K562 (cell line): ENCODE data around the gene CTBP2. TPM values are rescaled to one million over a fixed set of nuclear protein-coding genes. Genes with fewer than 3 reads are reported as not detected.

ENCODE experiments used
- ATAC-seq: fragments of 200-7000 bp; cut with Tn5 transposase; 3 replicates; pipeline ENCODE4 v1.9.1; 2020; ENCODE audit warnings: moderate library complexity
- BruUV-seq: library from RNA; stranded (reverse); fragments of 400-500 nt; replicated peaks from 2 replicates; lab custom pipeline; 2021; lab: Mats Ljungman, UMichigan
- CTCF ChIA-PET: fragments of 300-600 bp; formaldehyde crosslinking; extraction: SDS; loops from one replicate; lab custom pipeline; 2021; ENCODE audit warnings: low intra/inter-chr PET ratio; lab: Yijun Ruan, JAX
- POLR2A ChIA-PET: fragments of 300-600, 350-650 bp; sonication (Branson Sonifier 250); formaldehyde crosslinking; extraction: SDS; loops from one replicate; lab custom pipeline; 2021; ENCODE audit warnings: antibody characterized with exemption, inconsistent platforms; lab: Yijun Ruan, JAX
- DNase-seq, 4 experiments: peaks; one replicate each; pipeline versions ENCODE4 v3.0.0 to v3.0.0-alpha.2; 2011 to 2018; ENCODE audit warnings: low spot score in 3 of 4, mixed read lengths in 3 of 4; ENCODE audit errors: extremely low read depth in 1 of 4
- FAIRE-seq: peaks from 2 replicates; lab custom pipeline; 2011; peaks lifted over from hg19 to GRCh38; lab: Jason Lieb, UNC
- H2AFZ ChIP-seq: 2 replicates; pipeline ENCODE4 v1.6.0; 2011; ENCODE audit warnings: low read depth, low read length, control low read depth, inconsistent platforms
- H3K27ac ChIP-seq: fragments of 200-600 bp; 3 replicates; pipeline ENCODE4 v1.8.0; 2011; ENCODE audit warnings: low read depth, mild to moderate bottlenecking, control low read depth, inconsistent platforms, low read length, moderate library complexity, mixed read lengths; ENCODE audit errors: extremely low read depth
- H3K27me3 ChIP-seq, 2 experiments: fragments of 300-600 bp in 1 of 2; 2 replicates in 1 of 2; 3 replicates in 1 of 2; pipeline versions ENCODE4 v1.6.0 to v1.8.0; 2011; ENCODE audit warnings: inconsistent platforms in 2 of 2, low read length in 2 of 2, mild to moderate bottlenecking in 1 of 2, mixed read lengths in 1 of 2, moderate library complexity in 1 of 2; ENCODE audit not compliant: control insufficient read depth in 2 of 2, insufficient read depth in 2 of 2
- H3K36me3 ChIP-seq: fragments of 300-600 bp; 3 replicates; pipeline ENCODE4 v1.8.0; 2011; ENCODE audit warnings: mild to moderate bottlenecking, low read length, inconsistent platforms; ENCODE audit not compliant: control insufficient read depth, insufficient read depth
- H3K4me1 ChIP-seq, 2 experiments: fragments of 200-600 bp in 1 of 2; replicated peaks in 1 of 2; 2 replicates in 1 of 2; 3 replicates in 1 of 2; pipeline versions ENCODE4 v1.5.1 to v1.8.0; 2011; ENCODE audit warnings: inconsistent platforms in 2 of 2, low read length in 2 of 2, mild to moderate bottlenecking in 1 of 2, mixed read lengths in 1 of 2, moderate library complexity in 1 of 2; ENCODE audit not compliant: control insufficient read depth in 2 of 2, insufficient read depth in 2 of 2
- H3K4me2 ChIP-seq: 2 replicates; pipeline ENCODE4 v1.6.1; 2011; ENCODE audit warnings: low read length, control low read depth, inconsistent platforms, mixed read lengths; ENCODE audit not compliant: insufficient read depth
- H3K4me3 ChIP-seq: fragments of 200-600 bp; sonication (generic), shearing (Covaris generic); 2 replicates; pipeline ENCODE4 v1.5.1; 2016; ENCODE audit warnings: control low read depth, inconsistent platforms
- H3K79me2 ChIP-seq: fragments of 200-600 bp; 3 replicates; pipeline ENCODE4 v1.8.0; 2011; ENCODE audit warnings: low read length, inconsistent platforms; ENCODE audit not compliant: control insufficient read depth, insufficient read depth
- H3K9ac ChIP-seq, 2 experiments: 2 replicates each; pipeline versions ENCODE4 v1.6.0 to v1.6.1; 2011; ENCODE audit warnings: low read depth in 2 of 2, low read length in 2 of 2, control low read depth in 1 of 2, inconsistent platforms in 1 of 2, mild to moderate bottlenecking in 1 of 2, mixed read lengths in 1 of 2; ENCODE audit not compliant: insufficient read depth in 1 of 2
- H3K9me1 ChIP-seq: one replicate; pipeline ENCODE4 v1.6.0; 2011; ENCODE audit warnings: inconsistent platforms, mild to moderate bottlenecking, low read length, moderate library complexity; ENCODE audit not compliant: control insufficient read depth, insufficient read depth
- H3K9me3 ChIP-seq: replicated peaks from 2 replicates; pipeline ENCODE4 v1.5.1; 2011; ENCODE audit warnings: low read depth, low read length, inconsistent platforms; ENCODE audit not compliant: control insufficient read depth, insufficient read depth
- H4K20me1 ChIP-seq: replicated peaks from 2 replicates; pipeline ENCODE4 v1.6.1; 2011; ENCODE audit warnings: low read length, inconsistent platforms, mixed read lengths; ENCODE audit not compliant: control insufficient read depth, insufficient read depth
- E2F5 ChIP-seq: sonication (generic); formaldehyde crosslinking; IDR thresholded peaks from 2 replicates; pipeline ENCODE4 v1.8.0; 2022; ENCODE audit warnings: mild to moderate bottlenecking, missing genetic modification reagents
- FOXO4 ChIP-seq: fragments of 450-650 bp; formaldehyde crosslinking; IDR thresholded peaks from 2 replicates; pipeline ENCODE4 v1.4.0; 2020; ENCODE audit warnings: mild to moderate bottlenecking, moderate library complexity
- KLF10 ChIP-seq: fragments of 250-450 bp; sonication (Bioruptor Pico); IDR thresholded peaks from 2 replicates; pipeline ENCODE4 v1.6.1; 2021; ENCODE audit warnings: matching md5 sums
- LARP7 ChIP-seq: fragments of 450-650 bp; IDR thresholded peaks from 2 replicates; pipeline ENCODE4 v1.6.1; 2016
- MECOM ChIP-seq: fragments of 250-450 bp; sonication (Bioruptor Pico); IDR thresholded peaks from 2 replicates; pipeline ENCODE4 v1.8.0; 2022; ENCODE audit warnings: inconsistent platforms
- MNT ChIP-seq, 2 experiments: fragments of 450-650 bp; conservative IDR thresholded peaks; 2 replicates each; pipeline ENCODE4 v1.6.1; 2017; ENCODE audit warnings: mild to moderate bottlenecking in 2 of 2, moderate library complexity in 2 of 2
- NCOA6 ChIP-seq: fragments of 450-650 bp; IDR thresholded peaks from 2 replicates; pipeline ENCODE4 v1.6.1; 2017; ENCODE audit warnings: mild to moderate bottlenecking
- NKRF ChIP-seq: fragments of 450-650 bp; IDR thresholded peaks from 2 replicates; pipeline ENCODE4 v1.6.1; 2016; ENCODE audit warnings: borderline replicate concordance
- SNIP1 ChIP-seq: fragments of 450-650 bp; IDR thresholded peaks from 2 replicates; pipeline ENCODE4 v1.7.1; 2017; ENCODE audit warnings: low read depth, mild to moderate bottlenecking
- TBL1XR1 ChIP-seq, 2 experiments: IDR thresholded peaks; 2 replicates each; pipeline ENCODE4 v1.6.1; 2012; ENCODE audit warnings: improper control_type of control experiment in 2 of 2, low read length in 2 of 2, mild to moderate bottlenecking in 1 of 2
- TGIF2 ChIP-seq: sonication (generic); formaldehyde crosslinking; IDR thresholded peaks from 2 replicates; pipeline ENCODE4 v1.8.1; 2022; ENCODE audit warnings: mild to moderate bottlenecking, missing genetic modification reagents, moderate library complexity
- XRCC3 ChIP-seq: fragments of 450-650 bp; IDR thresholded peaks from 2 replicates; pipeline ENCODE4 v1.6.1; 2017; ENCODE audit warnings: mild to moderate bottlenecking, moderate library complexity
- ZBTB49 ChIP-seq: sonication (generic); formaldehyde crosslinking; IDR thresholded peaks from 2 replicates; pipeline ENCODE4 v1.8.0; 2022; ENCODE audit warnings: missing genetic modification reagents, mild to moderate bottlenecking, borderline replicate concordance
- ZNF311 ChIP-seq: fragments of 250-450 bp; sonication (Bioruptor Pico); IDR thresholded peaks from 2 replicates; pipeline ENCODE4 v1.4.0; 2020; ENCODE audit warnings: mild to moderate bottlenecking, moderate library complexity
- ZNF384 ChIP-seq: IDR thresholded peaks from 2 replicates; pipeline ENCODE4 v1.6.1; 2012; ENCODE audit warnings: low read depth, low read length, improper control_type of control experiment
- WGBS: fragments of 100-300 bp; shearing (Covaris generic); methylation state at CpG from one replicate; pipeline ENCODE4 v1.1.6; 2016; ENCODE audit warnings: low coverage, mixed read lengths; ENCODE audit not compliant: insufficient coverage; ENCODE audit errors: missing lambda C conversion rate; 5-methylcytosine and 5-hydroxymethylcytosine counted together
- in situ Hi-C: fragments of 300-500 bp; cut with MboI; formaldehyde crosslinking; loops from 4 replicates; pipeline ENCODE4 v1.15.0; 2018; ENCODE audit warnings: inconsistent platforms, mixed read lengths
- intact Hi-C: fragments of 100-400 bp; cut with micrococcal nuclease; formaldehyde crosslinking; loops from 2 replicates; pipeline ENCODE4 v1.14.2; 2022
- polyA plus RNA-seq, 8 experiments: library from polyadenylated mRNA; depleted of rRNA in 4 of 8; stranded (reverse) in 5 of 8; unstranded in 3 of 8; fragments of >200 nt; fragmentation: Nextera tagmentation in 2 of 8; fragmentation: Illumina TruSeq in 1 of 8; extraction: Ambion mirVana in 2 of 8; extraction: Trizol in 1 of 8; gene quantifications; 2 replicates each; pipeline versions ENCODE4 v1.2.1 to v1.2.3, GENCODE V29; 2011 to 2014; ENCODE audit warnings: inconsistent platforms in 1 of 8, missing spikeins in 1 of 8
- total RNA-seq, 7 experiments: library from RNA; depleted of rRNA in 6 of 7; stranded (reverse); fragments of >200 nt in 6 of 7; fragmentation: Illumina TruSeq in 2 of 7; extraction: Trizol in 2 of 7; gene quantifications; 2 replicates each; pipeline versions ENCODE4 v1.2.1 to v1.2.3, GENCODE V29; 2011 to 2021; ENCODE audit warnings: low replicate concordance in 1 of 7

Gene CTBP2
- total and polyA plus RNA-seq, 9 of the 15 experiments (the other 6 are each of a cell fraction or from before 2014, with no cell fraction given) = 1.3 to 8.8 (median 5.1) TPM

- Histone ChIP-seq H3K9ac (0 out of 4 replicates have a peak overlapping the region, but pooled peaks of 1 of the 2 experiments have one; percentile 2), H3K27ac (no peak overlapping the region), H3K79me2 (peaks cover 96% of the 10 kb centered on the region), H3K4me1 (peaks cover 26 to 36% of the 10 kb centered on the region in 2 experiments), H3K36me3 (peaks cover 17% of the 10 kb centered on the region; the same call in 2 of the 3 replicates), H2AFZ (no peak overlapping the region), H3K9me3 (no peaks in the 10 kb centered on the region), H3K4me3 (no peak overlapping the region), H4K20me1 (peaks cover 45% of the 10 kb centered on the region), H3K9me1 (peaks cover 4% of the 10 kb centered on the region), H3K4me2 (no peak overlapping the region), H3K27me3 (no peaks in the 10 kb centered on the region)
- no peak for FAIRE-seq
- POLR2A ChIA-PET = interaction anchor here (1.0 kb wide), 1 partner anchor 11 kb away, joined by 3 read pairs; no protein-coding TSS in a partner anchor
- 0% methylated on average over 1 of the region's 10 CpGs for WGBS
- no peak for DNase-seq
- BruUV-seq = no TSS peak
- ATAC-seq = no peak
- in situ Hi-C loops = no loop called here
- CTCF ChIA-PET = no interaction called here
- intact Hi-C loops = no loop called here
- TF ChIP-seq MNT (conservative IDR thresholded peaks at IDR 0.05) (no peak), ZNF311 (CRISPR knock-in tag) (no peak), ZNF384 (no peak), E2F5 (CRISPR knock-in tag) (no peak), SNIP1 (no peak), MECOM (no peak), TGIF2 (CRISPR knock-in tag) (no peak), XRCC3 (no peak), LARP7 (no peak), KLF10 (CRISPR knock-in tag) (no peak), FOXO4 (CRISPR knock-in tag) (no peak), NKRF (no peak), ZBTB49 (CRISPR knock-in tag) (no peak), TBL1XR1 (IDR thresholded peaks at IDR 0.05; ENCODE audit: low read length in 2 of 2) (no peak), NCOA6 (no peak)
These were observed 41.7 kb downstream of the CTBP2 start for GRCh38 chr10:125118701-125119100.
